Measurements from ENCODE around the gene GPR26. TPM values are rescaled to one million over a fixed set of nuclear protein-coding genes. Genes with fewer than 3 reads are reported as not detected.

Gene GPR26
- total RNA-seq, 4 donors from 2014 or later = not detected

- no peak for TF ChIP-seq CTCF (IDR thresholded peaks at IDR 0.05)
- WGBS, 2 donors = 77 to 82% methylated on average over 6 to 7 of the region's 7 CpGs
- DNase-seq = no peak
- intact Hi-C loops (cut with DNase I) = no loop called here
- Histone ChIP-seq H3K36me3 (no peaks in the 10 kb centered on the region), H3K4me1 (no peaks in the 10 kb centered on the region), H3K4me3 (replicated peaks in 1 of 3) (no peak overlapping the region), H3K9me3 (no peaks in the 10 kb centered on the region), H3K27me3 (no peaks in the 10 kb centered on the region), H3K27ac (no peak overlapping the region)
These were observed 75.0 kb downstream of the GPR26 start for GRCh38 chr10:123741146-123741545.

- H3K27ac ChIP-seq = no peak overlapping the region
- no peaks in the 10 kb centered on the region for H3K27me3 ChIP-seq
- TF ChIP-seq CTCF (IDR thresholded peaks at IDR 0.05) (no peak), POLR2A (IDR thresholded peaks at IDR 0.05) (no peak)
- intact Hi-C loops (cut with DNase I) = no loop called here
- no peaks in the 10 kb centered on the region for H3K9me3 ChIP-seq
- no peak for DNase-seq
- H3K4me1 ChIP-seq = no peaks in the 10 kb centered on the region
- 85 to 100% methylated on average over 3 to 5 of the region's 5 CpGs for WGBS, 2 donors
- no peak overlapping the region for H3K4me3 ChIP-seq (replicated peaks in 1 of 3)
- H3K36me3 ChIP-seq = no peaks in the 10 kb centered on the region
These were observed 75.6 kb downstream of the GPR26 start for GRCh38 chr10:123741711-123742110.

GRCh38 chr10:123742751-123743440, 76.7 kb downstream of the GPR26 start:
- no peak for TF ChIP-seq POLR2A (IDR thresholded peaks at IDR 0.05)
- intact Hi-C loops (cut with DNase I) = no loop called here
- Histone ChIP-seq H3K36me3 (no peaks in the 10 kb centered on the region), H3K9me3 (no peaks in the 10 kb centered on the region), H3K4me3 (replicated peaks in 1 of 3) (no peak overlapping the region), H3K4me1 (no peaks in the 10 kb centered on the region), H3K27ac (no peak overlapping the region), H3K27me3 (no peaks in the 10 kb centered on the region)
- DNase-seq = no peak
- 68 to 74% methylated on average over 10 of the region's 10 CpGs for WGBS, 2 donors

- 54 to 59% methylated on average over 13 of the region's 13 CpGs for WGBS, 2 donors
- intact Hi-C loops (cut with DNase I) = no loop called here
- TF ChIP-seq POLR2A (IDR thresholded peaks at IDR 0.05) (no peak), CTCF (IDR thresholded peaks at IDR 0.05) (no peak)
- Histone ChIP-seq H3K36me3 (no peaks in the 10 kb centered on the region), H3K4me3 (replicated peaks in 1 of 3) (no peak overlapping the region), H3K9me3 (no peaks in the 10 kb centered on the region), H3K27ac (no peak overlapping the region), H3K27me3 (no peaks in the 10 kb centered on the region), H3K4me1 (peaks cover 0 to 2% of the 10 kb centered on the region in 2 donors)
- DNase-seq = no peak
These were observed 77.5 kb downstream of the GPR26 start for GRCh38 chr10:123743441-123744223.

- no peaks in the 10 kb centered on the region for H3K36me3 ChIP-seq
- 80 to 83% methylated on average over 5 to 6 of the region's 6 CpGs for WGBS, 2 donors
- H3K9me3 ChIP-seq = no peaks in the 10 kb centered on the region
- TF ChIP-seq POLR2A (IDR thresholded peaks at IDR 0.05) (no peak), CTCF (IDR thresholded peaks at IDR 0.05) (no peak)
- H3K4me1 ChIP-seq = peaks cover 0 to 4% of the 10 kb centered on the region in 2 donors
- no peak overlapping the region for H3K27ac ChIP-seq
- no peak for DNase-seq
- no peak overlapping the region for H3K4me3 ChIP-seq (replicated peaks in 1 of 3)
- intact Hi-C loops (cut with DNase I) = no loop called here
- no peaks in the 10 kb centered on the region for H3K27me3 ChIP-seq
These were observed 78.0 kb downstream of the GPR26 start for GRCh38 chr10:123744224-123744536.

Other genes with a start within 250 kb of the GPR26 start
- 10 to 100 TPM in 1 of 4 donors, 1 to 10 TPM in 3; 6.3 to 11.6 (median 8.5) TPM for gene CPXM2, start 225.5 kb downstream of the GPR26 start, total RNA-seq